GM18951 (cell line): ENCODE results near the gene METRNL.
"Not testable (repeated sequence)": the region's sequence is repeated elsewhere in the genome, so short reads cannot be mapped to it uniquely, and the experiment has no call there.

Experiments used
- POLR2A ChIP-seq: IDR thresholded peaks from 4 replicates; pipeline ENCODE4 v1.6.1; 2011; ENCODE audit warnings: mild to moderate bottlenecking; ENCODE audit not compliant: insufficient read length, insufficient read depth; ENCODE audit errors: extremely low read depth
- in situ Hi-C: fragments of 300-500 bp; cut with MboI; formaldehyde crosslinking; loops from one replicate; pipeline ENCODE4 v1.12.0; 2022; ENCODE audit warnings: low sequenced_read_pairs, mixed read lengths, inconsistent platforms; ENCODE audit not compliant: unreplicated experiment

METRNL gene

DNA sequence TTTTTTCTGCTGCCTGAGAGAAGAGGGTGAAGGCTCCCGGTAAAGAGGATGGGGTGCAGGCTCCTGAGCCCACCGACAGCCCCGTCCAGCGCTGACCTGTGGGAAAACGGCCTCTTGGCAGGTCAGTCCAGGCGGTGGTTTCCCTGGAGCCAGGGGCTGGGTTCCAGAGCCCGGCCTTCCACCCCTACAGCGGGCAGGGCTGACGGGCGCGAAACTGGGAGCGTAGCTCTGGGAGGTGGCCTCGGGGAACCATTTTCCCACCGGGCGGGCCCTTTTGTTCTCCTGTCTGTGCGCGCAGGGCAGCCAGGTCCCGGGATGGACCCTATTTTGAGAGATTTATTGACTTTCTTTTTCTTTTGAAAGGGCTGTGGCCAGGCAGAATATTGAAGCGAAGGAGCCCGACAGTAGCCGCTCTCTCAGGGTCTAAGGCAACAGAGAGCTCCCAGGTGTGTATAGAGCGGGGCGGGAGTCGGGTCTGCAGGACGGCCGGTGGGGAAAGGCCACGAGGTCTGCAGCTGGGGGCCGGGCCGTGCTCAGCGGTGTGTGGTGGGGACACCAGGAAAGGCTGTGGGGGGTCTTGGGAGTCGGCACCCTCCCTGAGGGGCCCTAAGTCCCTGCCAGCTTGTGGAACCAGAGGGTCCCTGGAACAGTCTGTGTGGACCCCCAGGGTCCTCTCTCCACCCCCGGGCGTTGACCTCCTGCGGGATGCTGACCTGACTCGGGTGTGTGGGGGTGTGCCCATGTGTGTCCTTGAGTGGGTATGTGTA lies 32.3 kb downstream of the METRNL start:
- TF ChIP-seq POLR2A = no peak
- in situ Hi-C loops = no loop called here

DNA sequence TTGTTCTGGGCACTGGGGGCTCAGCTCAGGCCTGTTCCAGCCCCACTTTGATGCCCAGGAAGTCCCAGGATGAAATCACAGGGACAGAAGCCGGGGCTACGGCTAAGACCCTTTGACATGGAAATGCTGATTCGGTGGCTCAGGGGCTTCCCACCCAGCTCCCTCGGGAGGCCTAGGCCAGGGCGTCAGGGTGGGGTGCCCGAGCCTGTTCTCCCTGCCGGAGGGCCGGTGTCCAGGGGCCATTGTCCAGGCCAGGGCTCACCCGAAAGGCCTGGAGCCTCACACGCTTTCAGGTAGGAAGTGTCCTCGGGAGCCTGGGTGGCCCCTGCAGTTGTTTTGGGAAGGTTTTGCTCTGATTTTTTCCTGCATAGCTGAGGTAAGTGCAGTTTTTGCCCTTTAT lies 34.0 kb downstream of the METRNL start:
- in situ Hi-C loops = no loop called here
- TF ChIP-seq POLR2A = no peak

DNA sequence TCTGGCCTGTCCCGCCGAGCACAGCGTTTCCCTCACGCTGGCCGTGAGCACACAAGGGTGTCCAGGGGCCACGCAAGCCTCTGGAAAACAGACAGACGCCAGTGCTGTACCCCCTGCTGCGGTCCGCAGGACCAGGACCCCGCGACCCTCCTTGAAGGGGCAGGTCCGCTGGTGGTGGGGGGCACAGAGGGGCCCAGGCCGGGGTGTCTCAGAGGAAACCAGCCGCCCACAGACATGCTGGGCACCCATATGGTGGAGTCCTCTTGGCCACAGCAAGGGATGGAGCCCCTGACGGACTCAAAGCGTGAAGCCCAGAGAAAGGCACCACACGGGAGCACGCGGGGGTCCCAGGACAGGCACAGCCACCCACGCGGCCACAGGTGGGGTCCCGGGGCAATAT lies 34.4 kb downstream of the METRNL start:
- in situ Hi-C loops = no loop called here
- TF ChIP-seq POLR2A = no peak

DNA sequence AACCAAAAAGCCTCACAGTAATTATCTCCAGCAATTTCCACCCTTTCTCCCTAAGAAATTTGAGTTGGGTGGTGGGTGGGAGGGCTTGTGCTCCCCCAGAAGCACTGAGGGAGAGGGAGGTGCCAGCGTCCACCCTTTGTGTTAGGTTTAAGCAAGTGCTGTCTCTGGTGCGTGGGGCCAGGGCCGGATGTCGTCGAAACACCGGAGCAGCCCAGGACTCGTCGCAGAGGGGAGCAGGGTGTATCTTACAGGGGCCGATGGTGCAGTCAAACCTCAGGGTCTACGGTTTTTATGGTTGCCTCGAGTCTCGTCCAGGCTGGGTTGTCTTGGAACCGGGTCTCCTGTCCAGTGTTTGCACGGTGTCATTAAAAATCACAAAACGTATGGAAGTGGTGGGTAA lies 35.3 kb downstream of the METRNL start:
- no peak for TF ChIP-seq POLR2A
- in situ Hi-C loops = no loop called here

DNA sequence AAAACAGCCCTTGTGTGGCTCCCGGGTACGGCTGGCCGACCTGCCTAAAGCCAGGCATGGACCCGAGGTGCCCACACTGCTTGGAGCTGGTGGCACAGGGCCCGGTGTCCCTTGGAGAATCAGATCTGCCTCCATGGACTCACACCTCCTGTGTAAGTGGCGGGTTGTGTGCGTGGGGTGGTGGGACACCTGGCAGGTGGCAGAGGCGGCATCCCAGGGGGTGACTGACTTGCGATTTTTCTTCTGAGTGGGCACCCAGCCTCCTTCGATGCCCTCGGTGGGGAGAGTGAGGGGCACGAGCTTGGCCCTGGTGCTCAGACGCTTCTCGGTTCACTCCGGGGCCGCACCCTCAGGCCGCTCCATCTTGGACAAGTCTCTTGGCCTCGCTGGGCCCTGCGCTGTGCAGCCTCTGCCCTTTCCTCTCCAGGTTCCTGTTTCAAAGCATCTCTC lies 35.8 kb downstream of the METRNL start:
- in situ Hi-C loops = no loop called here
- TF ChIP-seq POLR2A = no peak

DNA sequence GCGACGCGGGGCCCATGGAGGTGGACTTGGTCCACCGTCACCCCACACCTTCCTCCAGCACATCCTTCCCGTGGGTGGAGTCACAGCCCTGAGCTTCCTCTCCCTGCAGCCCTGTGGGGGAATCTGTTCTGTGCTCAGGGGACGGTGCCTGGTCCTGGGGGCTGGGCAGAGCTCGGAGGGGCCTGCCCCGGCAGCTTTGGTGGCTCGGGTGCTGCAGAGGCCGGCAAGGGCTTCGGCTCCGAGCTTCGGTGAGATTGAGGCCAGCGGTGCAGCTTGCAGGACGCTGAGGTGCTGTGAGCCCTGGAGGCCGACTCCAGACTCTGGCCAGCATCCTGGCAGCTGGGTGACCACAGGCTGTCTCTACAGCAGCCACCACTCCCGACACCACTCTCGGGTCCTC lies 36.4 kb downstream of the METRNL start:
- in situ Hi-C loops = no loop called here
- TF ChIP-seq POLR2A = no peak

DNA sequence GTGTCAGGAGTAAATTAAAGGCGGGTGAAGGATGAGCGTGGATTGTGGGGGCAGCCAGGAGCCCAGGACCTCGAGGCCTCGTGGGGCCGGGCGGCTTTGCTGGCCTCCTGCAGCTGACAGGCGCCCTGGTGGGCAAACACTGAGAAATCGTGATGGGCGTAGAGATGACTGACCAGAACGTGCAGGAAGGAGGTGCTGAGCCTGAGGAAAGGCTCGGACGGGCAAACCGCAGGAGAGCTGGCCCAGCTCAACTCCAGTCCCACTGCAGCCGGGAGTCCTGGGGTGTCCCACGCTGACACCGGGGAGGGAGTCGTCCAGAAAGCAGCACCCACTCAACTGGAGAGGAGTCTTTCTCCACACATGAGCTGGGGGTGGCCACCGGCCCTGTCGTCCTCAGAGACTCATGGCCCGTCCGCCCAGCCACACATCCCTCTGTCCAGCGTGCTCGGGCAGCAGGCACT lies 36.9 kb downstream of the METRNL start:
- TF ChIP-seq POLR2A = no peak
- in situ Hi-C loops = no loop called here

DNA sequence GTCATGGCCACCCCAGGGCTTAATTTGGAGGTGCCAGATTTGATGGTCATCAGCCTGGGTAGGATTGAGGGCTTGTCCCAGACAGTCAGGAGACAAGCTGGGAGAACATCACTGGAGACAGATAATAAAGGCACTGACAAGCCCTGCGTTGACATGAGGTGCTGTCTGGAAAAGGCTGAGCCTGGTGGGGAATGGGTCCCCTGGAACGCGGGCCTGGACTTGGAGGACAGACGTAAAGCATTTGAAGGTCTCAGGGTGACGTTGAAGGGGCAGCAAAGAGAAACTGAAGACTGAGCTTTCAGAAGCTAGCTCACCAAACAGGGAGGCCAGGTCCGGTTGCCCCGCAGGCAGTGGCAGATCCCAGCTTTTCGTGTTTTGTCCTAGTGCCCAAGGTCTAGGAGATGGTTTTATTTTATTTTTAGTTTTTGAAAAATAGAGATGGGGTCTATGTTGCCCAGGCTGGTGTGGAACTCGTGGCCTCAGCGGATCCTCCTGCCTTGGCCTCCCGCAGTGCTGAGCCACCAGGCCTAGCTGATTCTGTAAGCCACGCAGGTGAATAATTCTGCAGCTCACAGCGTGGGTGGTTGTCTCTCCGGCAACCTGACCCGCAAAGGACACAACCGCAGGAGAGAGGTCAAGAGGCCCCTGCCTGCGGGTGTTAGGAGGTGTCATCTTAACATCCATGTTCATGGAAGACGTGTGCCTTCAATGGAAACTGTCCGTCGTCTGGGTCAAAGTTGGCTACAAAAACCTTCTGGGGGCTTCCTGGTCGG lies 37.6 kb downstream of the METRNL start:
- in situ Hi-C loops = no loop called here
- TF ChIP-seq POLR2A = no peak

DNA sequence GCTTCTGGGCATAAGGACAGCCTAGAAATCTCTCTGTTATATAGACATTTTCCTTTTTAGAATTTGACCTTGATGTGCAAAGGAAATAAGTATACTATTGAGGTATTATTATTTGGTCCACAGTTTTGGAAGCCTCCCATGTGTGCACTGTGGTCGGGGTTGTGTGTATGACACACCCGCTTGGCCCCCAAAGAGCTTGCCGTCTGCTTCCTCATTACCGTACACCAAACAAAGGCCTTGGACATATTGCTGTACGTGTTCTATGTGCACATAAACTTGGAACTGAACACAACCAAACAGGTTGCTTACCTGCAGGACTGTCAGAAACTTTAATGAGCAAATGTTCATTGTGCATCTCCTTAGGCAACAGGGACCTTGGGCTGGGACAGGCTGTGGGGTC lies 38.2 kb downstream of the METRNL start:
- no peak for TF ChIP-seq POLR2A
- in situ Hi-C loops = no loop called here

DNA sequence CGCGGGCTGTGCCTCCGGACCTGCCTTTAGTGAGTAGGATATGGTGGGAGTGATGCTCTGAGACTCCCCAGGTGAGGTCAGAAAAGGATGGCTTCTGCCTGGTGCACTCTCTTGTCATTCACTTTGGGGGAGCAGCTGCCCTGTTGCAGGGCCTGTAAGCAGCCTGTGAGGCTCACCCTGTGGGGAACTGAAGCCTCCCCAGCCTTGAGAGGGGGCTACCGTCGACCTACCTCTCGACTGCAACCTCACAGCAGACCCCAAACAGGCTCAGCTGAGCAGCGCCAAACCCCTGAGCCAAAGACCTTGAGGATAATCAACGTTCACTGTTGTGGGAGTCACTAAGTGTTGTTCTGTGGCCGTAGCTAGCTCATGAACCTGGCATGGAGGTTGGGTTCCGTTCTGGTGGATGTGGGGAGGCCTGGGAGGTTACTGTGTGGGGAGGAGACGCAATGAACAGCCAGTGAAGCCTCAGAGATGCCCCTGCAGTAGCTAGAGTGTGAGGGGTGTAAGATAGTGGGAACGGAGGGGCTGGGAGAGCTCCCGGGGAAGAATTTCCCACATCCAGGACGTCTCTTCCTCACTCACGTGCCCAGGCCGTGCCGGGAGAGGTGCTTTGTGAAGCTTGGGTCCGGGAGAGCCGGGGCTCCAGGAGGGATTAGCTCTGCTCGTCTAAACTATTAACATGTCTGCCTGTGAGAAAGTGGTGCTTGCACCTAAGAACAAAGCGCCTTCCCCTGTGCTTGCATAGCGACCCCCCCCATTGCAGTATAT lies 38.8 kb downstream of the METRNL start:
- no peak for TF ChIP-seq POLR2A
- in situ Hi-C loops = no loop called here

DNA sequence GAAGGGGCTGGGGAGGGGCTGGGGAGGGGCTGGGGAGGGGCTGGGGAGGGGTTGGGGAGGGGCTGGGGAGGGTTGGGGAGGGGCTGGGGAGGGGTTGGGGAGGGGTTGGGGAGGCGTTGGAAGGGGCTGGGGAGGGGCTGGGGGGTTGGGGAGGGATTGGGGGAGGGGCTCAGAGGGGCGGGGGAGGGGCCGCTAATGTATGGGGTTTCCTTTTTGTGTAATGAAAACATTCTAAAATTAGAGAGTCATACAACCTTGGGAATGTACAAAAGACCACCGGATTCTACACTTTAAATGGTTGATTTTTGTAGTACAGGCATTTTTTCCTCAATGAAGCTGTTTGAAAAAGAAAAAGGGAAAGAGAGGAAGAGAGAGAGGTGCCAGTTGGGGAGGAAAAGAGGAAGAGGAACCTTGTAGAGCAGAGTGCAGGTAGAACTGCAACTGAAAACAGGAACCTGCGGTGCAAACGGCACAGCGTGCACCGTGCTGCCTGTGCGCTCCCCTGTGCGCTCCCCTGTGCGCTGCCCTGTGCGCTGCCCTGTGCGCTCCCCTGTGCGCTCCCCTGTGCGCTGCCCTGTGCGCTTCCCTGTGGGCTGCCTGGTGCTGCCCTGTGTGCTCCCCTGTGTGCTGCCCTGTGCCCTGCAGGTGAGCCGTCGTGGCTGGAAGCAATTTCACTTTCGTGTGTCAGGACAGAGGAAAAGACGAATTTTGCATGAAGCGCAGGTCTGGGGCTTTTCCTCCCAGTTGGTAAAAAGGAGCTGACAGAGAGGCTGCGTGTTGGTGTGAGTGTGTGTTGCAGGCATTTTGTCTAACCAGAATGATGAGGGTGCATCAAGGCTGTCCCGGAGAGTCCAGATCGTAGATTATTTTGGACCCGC lies 40.8 kb downstream of the METRNL start:
- TF ChIP-seq POLR2A = no peak
- in situ Hi-C loops = no loop called here

DNA sequence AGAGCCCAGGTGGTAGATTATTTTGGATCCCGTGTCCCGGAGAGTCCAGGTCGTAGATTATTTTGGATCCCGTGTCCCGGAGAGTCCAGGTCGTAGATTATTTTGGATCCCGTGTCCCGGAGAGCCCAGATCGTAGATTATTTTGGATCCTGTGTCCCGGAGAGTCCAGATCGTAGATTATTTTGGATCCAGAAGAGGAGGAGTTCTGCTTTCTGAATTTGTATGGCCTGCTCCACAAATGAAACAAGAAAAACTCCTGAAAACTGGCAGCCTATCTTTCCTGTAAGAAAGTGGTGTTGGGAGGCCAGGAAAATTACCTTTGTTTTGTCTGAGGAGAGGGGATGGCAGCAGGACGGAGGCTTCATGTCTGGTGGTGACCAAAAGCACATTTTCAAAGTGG lies 42.1 kb downstream of the METRNL start:
- in situ Hi-C loops = not testable (repeated sequence)
